ENCODE data around the gene SLC18A2. TPM values are rescaled to one million over a fixed set of nuclear protein-coding genes. Genes with fewer than 3 reads are reported as not detected.
"Not testable (repeated sequence)": the region's sequence is repeated elsewhere in the genome, so short reads cannot be mapped to it uniquely, and the experiment has no call there.

The SLC18A2 gene
- total RNA-seq, 1 donor from 2014 or later = not detected

DNA sequence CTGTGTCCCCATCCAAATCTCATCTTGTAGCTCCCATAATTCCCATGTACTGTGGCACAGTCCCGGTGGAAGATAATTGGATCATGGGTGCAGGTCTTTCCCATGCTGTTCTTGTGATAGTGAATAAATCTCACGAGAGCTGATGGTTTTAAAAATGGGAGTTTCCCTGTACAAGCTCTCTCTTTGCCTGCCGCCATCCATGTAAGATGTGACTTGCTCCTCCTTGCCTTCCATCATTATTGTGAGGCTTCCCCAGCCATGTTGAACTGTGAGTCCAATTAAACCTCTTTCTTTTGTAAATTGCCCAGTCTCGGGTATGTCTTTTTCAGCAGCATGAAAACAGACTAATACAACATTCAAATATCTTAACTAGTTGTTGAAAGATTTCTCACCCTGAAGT lies 10.8 kb upstream of the SLC18A2 start:
- not testable (repeated sequence) for DNase-seq (ENCODE audit: extremely low read depth, low read depth, low spot score)

DNA sequence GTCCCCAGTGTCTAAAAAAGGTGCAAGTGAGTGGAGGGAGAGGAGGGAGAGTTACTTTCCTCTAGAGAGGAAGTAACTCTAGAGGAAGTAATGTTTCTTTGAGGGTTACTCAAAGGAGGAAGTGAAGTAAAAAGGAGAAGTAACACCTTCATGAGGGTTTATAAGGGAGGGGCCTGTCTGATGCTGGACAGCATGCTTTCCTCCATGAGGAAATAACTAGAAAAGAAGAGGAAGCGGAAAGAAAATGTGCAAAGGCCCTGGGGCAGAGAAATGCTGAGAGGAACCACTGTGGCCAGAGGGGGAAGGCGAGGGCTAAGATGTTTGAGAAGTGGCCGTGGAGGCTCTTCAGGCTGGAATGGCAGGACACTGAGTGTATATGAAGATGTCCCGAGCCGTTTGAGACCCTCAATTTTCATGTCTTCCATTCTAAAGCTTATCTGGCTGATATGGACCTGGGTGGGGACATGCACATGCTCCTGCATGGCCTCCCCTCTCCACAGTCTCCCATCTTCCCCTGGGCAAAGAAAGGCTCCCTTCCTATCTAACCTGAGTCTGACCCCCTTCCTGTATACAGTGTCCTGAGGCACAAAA lies 3.4 kb upstream of the SLC18A2 start:
- DNase-seq (ENCODE audit: extremely low read depth, low read depth, low spot score) = no peak

DNA sequence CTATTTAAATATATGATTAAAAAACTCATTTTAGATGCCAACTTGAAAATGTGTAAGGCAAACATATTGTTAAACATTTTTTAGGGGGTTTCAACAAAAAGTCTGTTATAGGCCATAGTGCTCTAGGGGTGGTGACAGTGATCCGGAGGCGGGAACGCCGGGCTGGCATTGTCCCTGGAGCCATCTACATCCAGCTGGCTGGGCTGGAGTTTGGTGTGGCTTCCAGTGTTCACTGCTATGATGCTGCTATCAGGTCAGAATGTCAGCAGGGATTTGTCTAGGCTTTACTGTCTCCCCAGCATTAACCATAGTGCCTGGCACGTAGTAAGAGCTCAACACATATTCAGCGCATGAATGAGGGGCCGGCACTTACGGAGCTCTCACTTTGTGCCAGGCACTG lies 1.9 kb upstream of the SLC18A2 start:
- no peak for DNase-seq (ENCODE audit: extremely low read depth, low read depth, low spot score)

DNA sequence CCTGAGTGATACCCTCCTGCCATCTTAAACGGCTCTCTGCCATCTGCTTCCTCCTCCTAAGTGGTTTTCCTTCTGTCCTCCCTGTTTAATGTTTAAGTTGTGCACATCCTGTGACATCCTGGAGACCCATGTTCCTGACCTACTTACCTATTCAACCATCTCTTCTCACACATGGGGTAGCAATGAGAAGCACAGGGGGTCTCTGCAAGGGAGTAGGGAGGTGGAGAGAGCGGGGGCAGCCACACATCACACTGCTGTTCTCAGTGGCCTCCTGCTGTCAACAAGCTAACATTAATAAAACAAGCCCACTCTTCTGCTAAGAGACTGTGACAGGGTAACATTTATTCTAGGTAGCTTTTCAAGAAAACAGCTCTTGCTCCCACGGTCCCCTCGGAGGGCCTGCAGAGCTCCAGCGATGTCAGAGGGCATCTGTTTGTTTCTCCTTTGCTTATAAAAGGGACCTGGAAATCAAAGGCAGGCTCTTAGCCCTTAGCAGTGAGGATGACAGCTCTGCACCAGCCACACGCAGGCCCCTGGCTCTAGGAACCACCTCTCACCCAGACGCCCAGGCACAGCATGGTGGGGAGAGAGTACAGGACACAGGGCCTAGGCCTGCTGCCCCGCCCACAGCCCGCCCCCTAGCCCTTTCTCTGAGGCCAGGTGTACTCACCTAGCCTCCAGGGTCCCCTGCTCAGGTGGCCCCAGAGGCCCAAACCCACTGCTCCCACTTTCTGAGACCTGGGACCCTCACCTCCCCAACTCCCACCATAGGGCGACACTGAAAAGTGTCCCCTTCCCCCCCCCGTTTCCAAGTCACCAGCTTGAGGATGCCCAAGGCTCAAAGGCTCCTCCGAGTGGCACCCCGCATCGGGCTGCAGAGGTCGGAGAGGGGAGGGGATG lies 943 bp upstream of the SLC18A2 start:
- DNase-seq (ENCODE audit: extremely low read depth, low read depth, low spot score) = no peak

DNA sequence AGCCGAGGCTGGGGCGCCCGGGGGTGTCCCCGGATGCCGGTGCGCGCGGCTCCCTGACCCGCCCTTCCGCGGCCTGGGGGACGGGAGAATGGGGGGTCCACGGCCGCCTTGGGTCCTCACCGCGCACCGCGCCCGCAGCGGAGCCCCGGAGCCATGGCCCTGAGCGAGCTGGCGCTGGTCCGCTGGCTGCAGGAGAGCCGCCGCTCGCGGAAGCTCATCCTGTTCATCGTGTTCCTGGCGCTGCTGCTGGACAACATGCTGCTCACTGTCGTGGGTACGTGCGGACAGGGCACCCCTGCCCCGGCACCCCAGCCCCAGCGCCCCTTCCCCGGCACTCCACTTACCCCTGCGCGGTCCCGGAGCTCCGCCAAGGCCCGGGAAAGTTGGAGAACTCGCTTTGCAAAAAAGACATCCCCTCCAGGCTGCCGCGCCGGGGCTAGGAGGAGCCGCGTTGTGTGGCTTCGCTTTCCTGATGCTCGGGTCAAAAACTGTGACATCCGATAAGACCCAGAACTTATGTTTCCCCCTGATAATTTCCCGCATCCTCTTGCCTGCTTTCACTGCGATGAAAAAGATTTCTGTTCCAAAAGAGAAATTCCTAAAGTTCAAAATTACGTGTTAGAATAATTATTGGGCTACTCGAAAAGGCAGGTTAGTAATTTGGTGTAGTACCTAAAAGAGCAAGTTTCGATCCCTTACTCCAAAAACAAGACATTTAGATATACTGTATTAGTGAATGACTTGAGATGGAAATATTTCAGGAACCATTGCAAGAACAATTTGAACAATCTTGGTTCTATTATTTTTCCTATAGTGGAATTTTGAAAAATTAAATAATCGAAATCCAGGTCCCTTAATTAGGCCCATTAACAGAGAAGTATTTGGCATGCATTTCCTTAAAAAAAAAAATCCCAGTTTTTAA lies 888 bp downstream of the SLC18A2 start:
- no peak for DNase-seq (ENCODE audit: extremely low read depth, low read depth, low spot score)

DNA sequence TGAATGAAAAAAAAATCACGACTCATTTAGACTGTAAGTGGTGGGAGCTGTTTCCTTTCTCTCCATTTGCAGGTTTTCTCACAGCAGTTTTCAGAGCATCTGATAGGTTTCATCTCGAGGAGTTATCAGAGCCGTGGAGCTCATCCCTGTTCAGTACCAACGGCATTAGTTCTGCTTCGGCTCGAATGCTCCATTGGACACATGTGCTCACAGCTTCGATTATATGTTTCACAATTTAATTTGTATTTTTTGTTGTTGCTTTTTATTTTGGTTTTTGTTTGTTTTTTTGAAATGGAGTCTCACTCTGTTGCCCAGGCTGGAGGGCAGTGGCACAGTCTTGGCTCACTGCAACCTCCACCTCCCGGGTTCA lies 1.5 kb downstream of the SLC18A2 start:
- DNase-seq (ENCODE audit: extremely low read depth, low read depth, low spot score) = no peak

DNA sequence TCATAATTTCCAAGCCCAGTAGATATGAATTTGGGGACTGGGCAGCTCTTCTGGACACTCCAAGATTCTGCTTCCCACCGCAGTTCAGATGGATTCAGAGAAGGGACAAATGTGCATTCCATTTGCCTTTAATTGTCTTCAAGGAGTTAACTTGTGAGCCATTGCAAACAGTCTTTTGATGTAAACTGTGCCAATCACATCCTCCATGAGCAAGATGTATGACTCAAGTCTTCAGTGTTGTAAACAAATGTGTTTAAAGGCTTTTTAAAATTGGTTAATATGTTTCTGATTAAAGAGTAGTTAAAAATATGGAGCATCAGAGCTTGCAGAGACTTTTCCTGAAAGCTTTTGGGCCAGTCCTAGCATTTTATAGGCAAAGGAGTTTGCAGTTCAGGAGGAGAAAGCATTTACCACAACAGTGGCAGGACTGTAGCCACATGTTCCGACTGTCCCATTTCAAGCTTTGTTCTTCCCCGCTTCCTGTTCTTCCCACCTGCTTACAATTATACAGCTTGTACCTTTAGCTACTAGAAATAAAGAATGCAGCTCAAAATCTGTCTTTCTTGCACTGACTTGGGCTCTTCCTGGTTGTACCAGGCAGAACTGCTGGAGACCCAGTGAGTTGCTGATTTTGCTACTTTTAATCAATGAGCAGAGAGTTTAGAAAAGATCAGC lies 6.2 kb downstream of the SLC18A2 start:
- no peak for DNase-seq (ENCODE audit: extremely low read depth, low read depth, low spot score)

DNA sequence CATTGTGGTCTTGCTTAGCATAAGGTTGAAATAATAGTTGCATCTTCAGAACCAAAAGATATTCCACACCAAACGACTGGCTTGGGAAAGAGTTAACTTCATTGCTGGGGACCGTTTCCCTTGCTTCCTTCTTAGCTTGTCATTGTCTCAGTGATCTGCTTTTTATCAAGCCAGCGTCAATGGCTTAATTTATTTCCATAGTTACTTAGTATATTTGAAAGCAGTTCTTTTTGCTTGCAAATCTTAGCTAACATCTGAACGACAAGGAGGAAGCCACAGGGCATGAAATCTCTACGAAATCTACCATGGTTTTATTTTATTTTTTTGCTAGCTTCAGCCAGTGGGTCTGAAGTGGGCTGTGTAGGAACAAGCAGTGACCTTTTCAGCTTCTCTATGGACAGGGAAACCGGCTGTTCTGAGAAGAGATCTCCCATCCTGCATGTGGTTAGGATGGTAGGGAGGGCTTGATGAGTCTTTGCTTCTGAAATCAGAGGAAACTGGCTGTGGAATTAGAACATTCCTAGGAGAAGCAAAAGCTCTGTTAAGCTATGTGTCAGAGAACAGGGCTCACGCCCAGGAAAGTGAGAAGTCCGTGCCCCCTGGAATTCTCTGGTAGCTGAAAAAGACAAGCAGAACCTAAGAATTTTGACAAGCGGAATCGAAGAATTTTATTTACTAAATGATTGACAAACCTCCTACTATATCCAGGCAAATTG lies 8.0 kb downstream of the SLC18A2 start:
- DNase-seq (ENCODE audit: extremely low read depth, low read depth, low spot score) = no peak

DNA sequence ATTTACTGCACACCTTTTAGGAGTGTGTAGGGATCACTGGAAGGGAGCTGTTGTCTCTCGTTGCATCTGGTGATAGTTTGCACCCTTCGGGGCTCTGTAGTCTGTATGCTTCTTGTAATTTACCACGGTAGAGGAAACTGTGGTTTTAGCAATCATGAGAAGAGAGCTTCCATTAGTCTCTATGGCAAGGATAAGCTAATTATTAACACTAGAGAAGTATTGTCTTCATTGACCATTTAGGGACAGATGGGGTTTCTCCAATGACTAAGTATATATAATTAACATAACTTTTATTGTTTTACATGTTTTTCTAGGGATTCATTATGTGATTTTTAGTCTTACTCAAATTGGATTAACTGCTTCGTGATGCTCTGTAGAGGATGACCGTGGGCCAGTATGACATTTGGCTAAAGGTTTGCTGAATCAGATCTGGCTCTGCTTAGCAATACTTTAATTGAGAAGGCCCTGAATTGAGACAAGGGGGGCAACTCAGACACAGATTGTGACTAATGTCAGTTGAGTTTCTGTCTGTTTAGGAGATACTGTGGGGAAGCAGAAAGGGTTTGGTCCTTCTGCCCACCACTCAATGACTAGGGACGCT lies 8.7 kb downstream of the SLC18A2 start:
- no peak for DNase-seq (ENCODE audit: extremely low read depth, low read depth, low spot score)

DNA sequence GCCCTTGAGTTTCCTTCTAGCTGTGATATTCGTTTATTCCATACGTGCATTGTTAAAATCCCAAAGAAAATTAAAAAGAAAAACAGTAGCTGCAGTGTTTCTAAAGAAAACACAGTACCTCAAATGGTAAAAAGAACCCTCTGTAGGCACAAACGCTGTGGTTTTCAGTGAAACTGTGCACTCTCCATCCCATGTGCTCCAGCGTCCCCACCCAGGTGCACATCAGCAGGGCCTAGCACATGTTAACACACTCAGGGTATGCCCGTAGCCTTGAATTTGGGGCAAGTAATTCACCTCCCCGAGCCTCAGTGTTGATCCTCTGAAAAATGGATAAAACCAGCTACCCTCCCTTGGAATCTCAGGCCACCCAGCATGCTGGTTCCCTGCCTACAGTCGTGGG lies 9.5 kb downstream of the SLC18A2 start:
- no peak for DNase-seq (ENCODE audit: extremely low read depth, low read depth, low spot score)

DNA sequence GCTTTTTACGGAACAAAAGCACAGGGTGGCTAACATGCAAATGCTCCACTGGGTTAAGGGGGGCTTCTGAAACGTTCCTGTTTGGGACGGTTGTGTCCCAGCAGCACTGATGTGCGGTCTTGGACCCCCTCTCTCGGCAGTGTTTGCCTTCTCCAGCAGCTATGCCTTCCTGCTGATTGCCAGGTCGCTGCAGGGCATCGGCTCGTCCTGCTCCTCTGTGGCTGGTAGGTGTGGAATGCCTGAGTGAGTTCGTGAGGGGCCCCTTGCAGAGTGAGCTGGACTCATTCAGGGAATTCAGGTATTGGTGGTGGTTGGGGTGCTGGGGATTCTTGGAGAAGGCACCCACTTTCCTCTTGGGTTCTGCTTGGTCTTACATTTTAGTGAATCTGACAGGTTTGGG lies 13.0 kb downstream of the SLC18A2 start:
- DNase-seq (ENCODE audit: extremely low read depth, low read depth, low spot score) = no peak

DNA sequence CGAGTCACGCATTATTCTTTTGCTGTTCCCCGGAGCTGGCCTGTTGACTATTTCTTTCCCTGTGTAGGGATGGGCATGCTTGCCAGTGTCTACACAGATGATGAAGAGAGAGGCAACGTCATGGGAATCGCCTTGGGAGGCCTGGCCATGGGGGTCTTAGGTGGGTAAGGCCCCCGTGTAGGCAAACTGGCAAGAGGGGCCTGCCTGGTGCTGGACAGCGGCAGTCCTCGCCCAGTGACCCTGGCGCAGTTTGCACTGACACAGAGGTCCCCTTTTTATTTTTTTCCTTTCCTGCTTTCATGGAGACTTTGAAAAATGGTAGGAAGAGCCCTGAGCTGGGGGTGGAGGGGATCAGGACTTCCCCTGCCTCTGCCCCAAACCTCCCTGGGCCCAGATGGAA lies 13.4 kb downstream of the SLC18A2 start:
- no peak for DNase-seq (ENCODE audit: extremely low read depth, low read depth, low spot score)

DNA sequence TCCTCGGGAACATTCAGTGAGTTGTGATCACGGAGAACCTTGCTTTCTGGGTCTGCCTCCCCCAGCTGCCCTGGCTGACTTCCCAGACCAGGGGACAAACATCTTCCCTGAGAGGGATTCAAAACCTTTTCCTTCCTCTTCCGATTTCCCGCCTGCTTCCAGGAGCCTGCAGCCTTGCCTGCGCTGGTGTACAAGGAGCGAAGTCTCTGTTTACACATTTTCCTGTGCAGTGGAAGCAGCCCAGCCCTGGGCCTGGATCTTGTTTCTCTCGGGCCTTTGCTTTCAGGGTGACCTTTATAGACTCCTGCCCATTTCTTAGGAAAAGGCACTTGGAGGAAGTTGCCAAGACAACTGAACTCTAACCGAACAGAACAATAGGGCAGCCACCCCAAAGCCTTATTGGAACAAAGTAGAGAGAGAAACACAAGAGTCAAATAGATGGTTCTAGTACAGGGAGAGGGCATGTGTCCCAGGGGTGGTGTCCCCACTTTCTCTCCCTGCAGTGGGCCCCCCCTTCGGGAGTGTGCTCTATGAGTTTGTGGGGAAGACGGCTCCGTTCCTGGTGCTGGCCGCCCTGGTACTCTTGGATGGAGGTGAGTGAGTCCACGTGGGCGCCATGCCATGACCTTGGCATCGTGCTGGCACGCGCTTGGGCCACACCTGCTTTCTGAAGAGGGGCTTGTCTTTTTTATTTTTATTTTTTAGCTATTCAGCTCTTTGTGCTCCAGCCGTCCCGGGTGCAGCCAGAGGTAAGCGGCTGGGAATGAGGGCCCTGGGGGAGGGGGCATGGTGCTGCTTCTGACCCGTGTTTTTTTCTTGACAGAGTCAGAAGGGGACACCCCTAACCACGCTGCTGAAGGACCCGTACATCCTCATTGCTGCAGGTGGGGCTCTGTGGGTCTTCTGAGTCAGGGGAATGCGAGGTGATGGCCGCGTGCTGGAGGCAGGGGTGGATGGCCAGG lies 14.1 kb downstream of the SLC18A2 start:
- no peak for DNase-seq (ENCODE audit: extremely low read depth, low read depth, low spot score)

DNA sequence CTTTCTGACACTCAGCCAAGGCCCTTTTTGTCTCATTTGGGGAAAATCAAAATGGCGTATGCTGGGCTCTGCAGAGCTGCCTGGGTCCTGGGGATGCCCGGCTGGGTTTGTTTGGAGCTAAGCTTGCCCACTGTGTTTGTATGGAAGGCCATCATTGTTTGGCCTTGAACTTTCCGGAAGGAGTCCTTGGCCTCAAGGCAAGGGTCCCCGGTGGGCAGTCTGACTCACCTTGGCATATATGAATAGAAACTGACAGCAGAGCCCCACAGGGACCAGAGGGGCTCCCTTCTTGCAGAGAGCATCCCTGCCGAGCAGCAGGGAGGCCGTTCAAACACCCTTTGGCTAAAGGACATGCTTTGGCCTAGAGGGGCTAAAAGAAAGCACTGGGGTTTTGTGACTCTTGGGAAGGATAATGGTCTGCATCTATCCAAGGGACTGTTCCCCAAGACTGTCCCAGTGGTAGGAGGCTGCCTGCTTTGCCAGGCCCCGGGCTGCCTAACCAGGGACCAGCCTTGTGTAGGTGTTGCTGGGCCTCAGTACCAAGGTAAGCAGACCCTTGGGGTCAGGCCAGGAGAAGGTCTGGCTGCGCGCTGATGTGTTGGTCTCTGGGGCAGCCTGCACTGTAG lies 15.0 kb downstream of the SLC18A2 start:
- no peak for DNase-seq (ENCODE audit: extremely low read depth, low read depth, low spot score)

DNA sequence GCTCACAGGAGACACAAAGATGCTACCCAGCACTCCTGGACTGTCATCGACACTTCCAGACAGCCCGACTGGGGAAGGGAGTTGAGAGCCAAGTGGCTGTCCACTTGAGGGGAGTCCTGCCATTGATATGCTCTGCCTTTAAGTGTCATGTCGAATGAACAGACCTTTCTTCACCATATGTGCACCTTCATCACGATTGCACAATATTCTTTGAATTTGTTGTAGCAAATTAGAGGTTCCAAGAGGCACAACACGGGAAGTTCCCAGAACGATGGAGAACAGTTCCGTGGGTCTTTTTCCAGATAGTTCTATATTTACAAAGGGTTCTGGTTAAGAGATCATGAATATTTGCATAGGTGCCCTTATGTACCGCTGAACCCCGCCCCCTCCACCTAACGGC lies 16.0 kb downstream of the SLC18A2 start:
- no peak for DNase-seq (ENCODE audit: extremely low read depth, low read depth, low spot score)

DNA sequence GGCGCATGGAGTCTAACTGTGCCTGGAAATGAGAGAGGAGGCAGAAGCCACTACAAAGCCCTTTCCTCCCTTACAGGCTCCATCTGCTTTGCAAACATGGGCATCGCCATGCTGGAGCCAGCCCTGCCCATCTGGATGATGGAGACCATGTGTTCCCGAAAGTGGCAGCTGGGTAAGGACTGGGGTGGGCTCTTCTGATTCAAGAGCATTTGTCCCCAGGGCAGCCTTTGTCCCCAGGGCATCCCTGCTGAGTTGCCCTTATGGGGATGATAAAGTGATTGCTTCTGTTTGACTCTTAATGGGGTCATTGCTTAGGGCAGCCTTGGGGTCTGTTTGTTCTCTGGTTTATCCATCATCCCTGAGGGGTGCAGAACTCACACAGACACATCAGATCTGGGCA lies 16.8 kb downstream of the SLC18A2 start:
- DNase-seq (ENCODE audit: extremely low read depth, low read depth, low spot score) = no peak

DNA sequence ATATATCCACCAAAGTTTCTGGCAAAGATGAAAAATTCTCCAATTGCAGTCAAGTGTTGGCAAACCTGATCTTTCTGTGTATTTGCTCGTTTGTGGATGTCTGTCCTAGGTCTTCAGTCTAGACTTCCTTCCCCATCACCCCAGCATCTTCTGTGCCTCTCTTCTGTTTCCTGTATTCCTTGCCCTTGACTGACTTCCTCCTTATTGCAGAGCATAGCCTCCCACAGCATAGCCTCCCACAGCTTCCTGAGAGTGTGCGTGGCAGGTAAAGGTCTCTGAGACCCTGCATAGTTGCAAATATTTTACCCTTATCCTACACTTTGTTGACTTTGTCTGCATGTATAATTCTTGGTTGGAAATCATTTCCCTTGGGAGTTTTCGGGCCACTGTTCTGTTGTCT lies 18.4 kb downstream of the SLC18A2 start:
- DNase-seq (ENCODE audit: extremely low read depth, low read depth, low spot score) = no peak

DNA sequence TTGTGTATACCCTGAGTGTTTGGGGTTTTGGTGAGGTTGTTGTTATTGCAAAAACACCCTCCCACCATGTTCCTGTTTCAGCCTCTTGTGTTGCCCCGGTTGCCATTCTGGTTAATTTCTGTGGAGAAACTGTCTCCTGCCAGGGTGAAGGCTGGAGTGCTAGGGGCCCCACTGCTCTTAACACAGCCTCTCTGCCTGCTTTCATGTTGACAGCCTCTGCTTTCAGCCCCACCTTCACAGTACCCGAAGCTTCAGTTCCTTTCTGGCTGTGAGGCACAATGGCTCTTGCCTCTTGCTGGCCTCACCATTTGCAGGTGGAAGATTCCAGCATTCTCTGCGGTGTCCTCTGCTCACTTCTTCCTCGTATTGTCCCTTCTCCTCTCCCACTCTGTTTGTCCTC lies 19.2 kb downstream of the SLC18A2 start:
- DNase-seq (ENCODE audit: extremely low read depth, low read depth, low spot score) = no peak

All from glomerular endothelial cell (primary cell).